ENCODE results near the gene EML4. TPM values are rescaled to one million over a fixed set of nuclear protein-coding genes. Genes with fewer than 3 reads are reported as not detected.

Gene EML4
- total and polyA plus RNA-seq, 9 of the 15 experiments (the other 6 are each of a cell fraction or from before 2014, with no cell fraction given), result 14.7 to 48.3 (median 36.5) TPM

DNA sequence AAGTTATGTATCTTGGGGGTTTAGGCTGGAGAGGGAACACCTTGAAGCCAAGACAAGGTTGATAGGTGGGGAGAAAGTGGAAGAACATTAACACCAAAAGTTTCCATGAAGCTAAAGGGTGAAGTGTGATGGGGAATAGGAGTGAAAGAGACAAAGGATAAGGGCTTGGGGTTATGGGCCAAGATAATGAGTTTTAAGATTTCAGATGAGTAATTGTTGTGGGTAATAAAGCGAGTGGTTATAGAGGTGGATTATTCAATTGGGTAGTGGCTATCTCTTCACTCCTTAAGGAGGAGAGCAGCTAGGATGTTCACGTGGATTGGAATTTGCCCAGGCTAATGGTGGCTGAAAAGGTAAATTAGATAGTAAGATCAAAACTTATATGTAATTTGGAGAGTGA is 29.8 kb downstream of the EML4 start (continued):
- TF ChIP-seq, protein P1, sequence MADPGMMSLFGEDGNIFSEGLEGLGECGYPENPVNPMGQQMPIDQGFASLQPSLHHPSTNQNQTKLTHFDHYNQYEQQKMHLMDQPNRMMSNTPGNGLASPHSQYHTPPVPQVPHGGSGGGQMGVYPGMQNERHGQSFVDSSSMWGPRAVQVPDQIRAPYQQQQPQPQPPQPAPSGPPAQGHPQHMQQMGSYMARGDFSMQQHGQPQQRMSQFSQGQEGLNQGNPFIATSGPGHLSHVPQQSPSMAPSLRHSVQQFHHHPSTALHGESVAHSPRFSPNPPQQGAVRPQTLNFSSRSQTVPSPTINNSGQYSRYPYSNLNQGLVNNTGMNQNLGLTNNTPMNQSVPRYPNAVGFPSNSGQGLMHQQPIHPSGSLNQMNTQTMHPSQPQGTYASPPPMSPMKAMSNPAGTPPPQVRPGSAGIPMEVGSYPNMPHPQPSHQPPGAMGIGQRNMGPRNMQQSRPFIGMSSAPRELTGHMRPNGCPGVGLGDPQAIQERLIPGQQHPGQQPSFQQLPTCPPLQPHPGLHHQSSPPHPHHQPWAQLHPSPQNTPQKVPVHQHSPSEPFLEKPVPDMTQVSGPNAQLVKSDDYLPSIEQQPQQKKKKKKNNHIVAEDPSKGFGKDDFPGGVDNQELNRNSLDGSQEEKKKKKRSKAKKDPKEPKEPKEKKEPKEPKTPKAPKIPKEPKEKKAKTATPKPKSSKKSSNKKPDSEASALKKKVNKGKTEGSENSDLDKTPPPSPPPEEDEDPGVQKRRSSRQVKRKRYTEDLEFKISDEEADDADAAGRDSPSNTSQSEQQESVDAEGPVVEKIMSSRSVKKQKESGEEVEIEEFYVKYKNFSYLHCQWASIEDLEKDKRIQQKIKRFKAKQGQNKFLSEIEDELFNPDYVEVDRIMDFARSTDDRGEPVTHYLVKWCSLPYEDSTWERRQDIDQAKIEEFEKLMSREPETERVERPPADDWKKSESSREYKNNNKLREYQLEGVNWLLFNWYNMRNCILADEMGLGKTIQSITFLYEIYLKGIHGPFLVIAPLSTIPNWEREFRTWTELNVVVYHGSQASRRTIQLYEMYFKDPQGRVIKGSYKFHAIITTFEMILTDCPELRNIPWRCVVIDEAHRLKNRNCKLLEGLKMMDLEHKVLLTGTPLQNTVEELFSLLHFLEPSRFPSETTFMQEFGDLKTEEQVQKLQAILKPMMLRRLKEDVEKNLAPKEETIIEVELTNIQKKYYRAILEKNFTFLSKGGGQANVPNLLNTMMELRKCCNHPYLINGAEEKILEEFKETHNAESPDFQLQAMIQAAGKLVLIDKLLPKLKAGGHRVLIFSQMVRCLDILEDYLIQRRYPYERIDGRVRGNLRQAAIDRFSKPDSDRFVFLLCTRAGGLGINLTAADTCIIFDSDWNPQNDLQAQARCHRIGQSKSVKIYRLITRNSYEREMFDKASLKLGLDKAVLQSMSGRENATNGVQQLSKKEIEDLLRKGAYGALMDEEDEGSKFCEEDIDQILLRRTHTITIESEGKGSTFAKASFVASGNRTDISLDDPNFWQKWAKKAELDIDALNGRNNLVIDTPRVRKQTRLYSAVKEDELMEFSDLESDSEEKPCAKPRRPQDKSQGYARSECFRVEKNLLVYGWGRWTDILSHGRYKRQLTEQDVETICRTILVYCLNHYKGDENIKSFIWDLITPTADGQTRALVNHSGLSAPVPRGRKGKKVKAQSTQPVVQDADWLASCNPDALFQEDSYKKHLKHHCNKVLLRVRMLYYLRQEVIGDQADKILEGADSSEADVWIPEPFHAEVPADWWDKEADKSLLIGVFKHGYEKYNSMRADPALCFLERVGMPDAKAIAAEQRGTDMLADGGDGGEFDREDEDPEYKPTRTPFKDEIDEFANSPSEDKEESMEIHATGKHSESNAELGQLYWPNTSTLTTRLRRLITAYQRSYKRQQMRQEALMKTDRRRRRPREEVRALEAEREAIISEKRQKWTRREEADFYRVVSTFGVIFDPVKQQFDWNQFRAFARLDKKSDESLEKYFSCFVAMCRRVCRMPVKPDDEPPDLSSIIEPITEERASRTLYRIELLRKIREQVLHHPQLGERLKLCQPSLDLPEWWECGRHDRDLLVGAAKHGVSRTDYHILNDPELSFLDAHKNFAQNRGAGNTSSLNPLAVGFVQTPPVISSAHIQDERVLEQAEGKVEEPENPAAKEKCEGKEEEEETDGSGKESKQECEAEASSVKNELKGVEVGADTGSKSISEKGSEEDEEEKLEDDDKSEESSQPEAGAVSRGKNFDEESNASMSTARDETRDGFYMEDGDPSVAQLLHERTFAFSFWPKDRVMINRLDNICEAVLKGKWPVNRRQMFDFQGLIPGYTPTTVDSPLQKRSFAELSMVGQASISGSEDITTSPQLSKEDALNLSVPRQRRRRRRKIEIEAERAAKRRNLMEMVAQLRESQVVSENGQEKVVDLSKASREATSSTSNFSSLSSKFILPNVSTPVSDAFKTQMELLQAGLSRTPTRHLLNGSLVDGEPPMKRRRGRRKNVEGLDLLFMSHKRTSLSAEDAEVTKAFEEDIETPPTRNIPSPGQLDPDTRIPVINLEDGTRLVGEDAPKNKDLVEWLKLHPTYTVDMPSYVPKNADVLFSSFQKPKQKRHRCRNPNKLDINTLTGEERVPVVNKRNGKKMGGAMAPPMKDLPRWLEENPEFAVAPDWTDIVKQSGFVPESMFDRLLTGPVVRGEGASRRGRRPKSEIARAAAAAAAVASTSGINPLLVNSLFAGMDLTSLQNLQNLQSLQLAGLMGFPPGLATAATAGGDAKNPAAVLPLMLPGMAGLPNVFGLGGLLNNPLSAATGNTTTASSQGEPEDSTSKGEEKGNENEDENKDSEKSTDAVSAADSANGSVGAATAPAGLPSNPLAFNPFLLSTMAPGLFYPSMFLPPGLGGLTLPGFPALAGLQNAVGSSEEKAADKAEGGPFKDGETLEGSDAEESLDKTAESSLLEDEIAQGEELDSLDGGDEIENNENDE (IDR thresholded peaks at IDR 0.05; ENCODE audit: low read depth, low read length), result no peak
- no peak for TF ChIP-seq KHSRP (IDR thresholded peaks at IDR 0.05)
- no peak for TF ChIP-seq RNF2 (IDR thresholded peaks at IDR 0.05)
- TF ChIP-seq ZNF764 (CRISPR knock-in tag; IDR thresholded peaks at IDR 0.05; ENCODE audit: low read depth), result no peak
- TF ChIP-seq ZNF586 (CRISPR knock-in tag; conservative IDR thresholded peaks at IDR 0.05), result no peak
- no peak for TF ChIP-seq E2F6 (IDR thresholded peaks at IDR 0.05; ENCODE audit: borderline replicate concordance in 1 of 2, extremely low read depth in 1 of 2, insufficient read depth in 1 of 2, insufficient read length in 1 of 2, low read depth in 1 of 2, low read length in 1 of 2, poor library complexity in 1 of 2, severe bottlenecking in 1 of 2)
- TF ChIP-seq NFYB (IDR thresholded peaks at IDR 0.05; ENCODE audit: extremely low read depth, insufficient read length), result no peak
- no peak for TF ChIP-seq ZNF830 (CRISPR knock-in tag; IDR thresholded peaks at IDR 0.05)
